GM12873 (cell line): Measurements from ENCODE around the gene CDX2.

ENCODE experiments used
- TF ChIP-seq, protein P1 (sequence below): IDR thresholded peaks from 2 replicates; pipeline ENCODE4 v1.5.1; 2012; ENCODE audit warnings: low read depth, mild to moderate bottlenecking, moderate library complexity, low read length, control low read depth; ENCODE audit not compliant: insufficient read depth; ENCODE audit errors: missing control alignments

CDX2 gene

DNA sequence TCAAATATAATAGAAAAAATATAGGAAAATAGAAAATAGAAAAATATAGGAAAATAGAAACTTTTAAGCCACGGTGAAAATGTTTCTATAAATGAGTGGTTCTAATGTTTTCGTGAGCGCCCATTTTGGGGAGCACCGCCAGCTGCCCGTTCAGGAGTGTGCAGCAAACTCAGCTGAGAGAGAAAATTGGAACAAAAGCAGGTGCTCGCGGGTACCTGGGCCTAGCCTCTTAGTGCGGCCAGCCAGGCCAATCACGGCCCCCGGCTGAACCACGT lies 49.5 kb downstream of the CDX2 start:
- TF ChIP-seq, protein P1, sequence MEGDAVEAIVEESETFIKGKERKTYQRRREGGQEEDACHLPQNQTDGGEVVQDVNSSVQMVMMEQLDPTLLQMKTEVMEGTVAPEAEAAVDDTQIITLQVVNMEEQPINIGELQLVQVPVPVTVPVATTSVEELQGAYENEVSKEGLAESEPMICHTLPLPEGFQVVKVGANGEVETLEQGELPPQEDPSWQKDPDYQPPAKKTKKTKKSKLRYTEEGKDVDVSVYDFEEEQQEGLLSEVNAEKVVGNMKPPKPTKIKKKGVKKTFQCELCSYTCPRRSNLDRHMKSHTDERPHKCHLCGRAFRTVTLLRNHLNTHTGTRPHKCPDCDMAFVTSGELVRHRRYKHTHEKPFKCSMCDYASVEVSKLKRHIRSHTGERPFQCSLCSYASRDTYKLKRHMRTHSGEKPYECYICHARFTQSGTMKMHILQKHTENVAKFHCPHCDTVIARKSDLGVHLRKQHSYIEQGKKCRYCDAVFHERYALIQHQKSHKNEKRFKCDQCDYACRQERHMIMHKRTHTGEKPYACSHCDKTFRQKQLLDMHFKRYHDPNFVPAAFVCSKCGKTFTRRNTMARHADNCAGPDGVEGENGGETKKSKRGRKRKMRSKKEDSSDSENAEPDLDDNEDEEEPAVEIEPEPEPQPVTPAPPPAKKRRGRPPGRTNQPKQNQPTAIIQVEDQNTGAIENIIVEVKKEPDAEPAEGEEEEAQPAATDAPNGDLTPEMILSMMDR = no peak

DNA sequence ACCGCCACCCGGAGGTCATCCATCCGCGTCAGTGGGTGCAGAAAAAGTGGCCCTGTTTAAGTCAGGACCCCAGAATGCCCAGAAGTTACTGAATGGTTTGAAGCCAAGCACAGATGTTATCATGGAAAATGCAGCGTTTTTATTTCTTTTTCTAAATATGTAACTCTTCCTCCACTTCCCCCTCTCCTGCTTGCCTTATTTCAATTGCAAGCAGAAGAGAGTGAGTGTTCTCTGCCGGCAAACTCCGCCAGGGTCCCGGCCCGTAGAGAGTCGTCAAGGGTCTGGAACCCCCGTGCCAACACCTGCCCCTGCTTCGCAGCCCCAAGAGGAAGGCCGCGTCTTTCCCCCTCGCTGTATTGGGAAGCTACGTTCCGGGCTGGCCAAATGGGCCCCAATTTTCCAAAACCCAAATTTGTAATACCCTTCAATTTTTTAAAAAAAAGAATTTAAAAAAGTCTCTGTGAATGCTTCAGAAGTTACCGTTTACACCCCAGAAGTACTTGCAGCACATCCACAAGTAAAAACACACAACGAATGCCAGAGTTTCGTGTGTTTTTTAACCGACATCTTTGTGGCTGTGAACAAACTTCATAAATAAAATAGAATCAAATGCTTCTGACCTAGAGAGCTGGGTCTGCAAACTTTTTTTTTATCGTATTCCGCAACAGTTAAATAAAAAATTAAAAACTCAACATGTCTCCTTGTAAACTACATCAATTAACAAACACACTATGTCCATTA lies 50.0 kb downstream of the CDX2 start:
- TF ChIP-seq, protein P1 = no peak

DNA sequence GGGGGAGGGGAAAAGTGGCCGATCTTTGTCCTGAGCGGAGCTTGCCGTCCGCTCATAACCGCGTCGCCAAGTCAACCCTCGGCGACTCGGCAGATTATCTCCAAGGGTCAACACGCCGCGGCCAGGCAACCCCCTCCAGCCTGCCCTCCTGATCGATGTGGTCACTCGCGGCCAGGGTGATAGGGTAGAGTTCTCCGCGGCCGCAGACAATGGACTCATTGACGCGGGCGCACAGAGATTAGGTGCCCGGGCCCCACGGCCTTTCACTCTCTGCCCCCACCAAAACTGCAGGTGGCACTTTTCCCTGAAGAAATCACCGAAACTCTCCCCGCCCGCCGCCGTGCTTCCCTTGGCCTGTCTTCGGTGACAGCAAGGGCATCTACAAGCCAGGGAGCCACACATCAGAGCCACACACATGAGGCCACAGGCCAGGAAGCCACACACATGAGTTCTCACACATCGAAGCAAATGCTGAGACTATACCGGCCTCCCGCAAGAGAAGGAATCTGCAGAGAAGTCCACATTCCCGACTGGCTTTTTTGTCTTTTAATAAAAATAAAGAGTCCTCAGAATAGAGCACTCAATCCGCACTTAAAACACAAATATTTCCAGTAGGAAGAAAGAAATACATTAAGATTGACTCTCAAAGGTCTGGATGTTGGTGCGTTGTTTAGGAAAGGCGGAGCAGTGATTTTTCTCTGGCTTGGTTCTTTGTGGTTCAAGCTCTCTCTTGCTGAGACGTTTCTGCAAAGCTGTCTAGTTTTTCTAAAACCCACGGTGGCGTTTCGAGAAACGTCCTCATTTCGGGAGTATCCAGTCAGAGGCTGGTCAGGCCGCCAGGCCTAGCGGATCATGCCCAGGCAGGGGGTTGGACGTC lies 50.8 kb downstream of the CDX2 start:
- TF ChIP-seq, protein P1 = no peak

DNA sequence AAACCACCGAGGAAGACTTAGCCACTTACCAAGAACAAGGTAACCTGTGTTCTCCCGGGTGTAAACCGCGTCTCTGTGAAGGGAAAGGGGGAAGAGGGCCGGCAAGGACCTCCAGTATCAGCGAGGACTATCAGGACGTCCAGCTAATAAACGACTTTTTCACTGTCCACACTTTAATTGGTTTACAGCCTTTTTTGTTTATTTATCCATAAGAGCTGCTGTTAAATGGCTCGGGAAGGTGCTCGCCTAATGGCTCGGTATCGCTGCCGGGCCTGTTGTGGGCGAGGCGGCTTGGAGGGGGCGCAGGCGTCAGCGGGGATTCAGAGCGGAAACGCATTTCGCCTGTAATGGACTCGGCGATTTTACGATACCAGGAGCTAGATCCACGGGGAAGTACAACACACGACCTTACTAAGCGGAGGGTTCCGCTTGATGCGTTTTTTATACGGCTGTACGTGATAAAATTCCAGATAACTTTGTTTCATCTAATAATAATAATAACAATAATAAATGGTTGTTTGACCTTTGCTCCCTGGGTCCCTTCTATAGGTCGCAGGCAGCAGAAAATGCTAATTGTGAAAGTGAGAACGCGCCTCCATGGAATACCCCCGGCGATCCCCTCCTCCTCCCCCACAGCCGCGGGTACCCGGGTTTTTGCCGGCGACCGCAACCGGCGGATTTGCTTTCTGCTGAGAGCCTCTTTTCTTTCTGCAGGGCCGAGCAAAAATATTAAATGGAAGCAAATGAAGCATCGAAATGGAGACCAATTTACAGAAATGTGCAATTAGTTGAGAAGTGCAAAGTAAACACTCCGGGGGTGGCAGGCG lies 51.8 kb downstream of the CDX2 start:
- TF ChIP-seq, protein P1 = no peak

DNA sequence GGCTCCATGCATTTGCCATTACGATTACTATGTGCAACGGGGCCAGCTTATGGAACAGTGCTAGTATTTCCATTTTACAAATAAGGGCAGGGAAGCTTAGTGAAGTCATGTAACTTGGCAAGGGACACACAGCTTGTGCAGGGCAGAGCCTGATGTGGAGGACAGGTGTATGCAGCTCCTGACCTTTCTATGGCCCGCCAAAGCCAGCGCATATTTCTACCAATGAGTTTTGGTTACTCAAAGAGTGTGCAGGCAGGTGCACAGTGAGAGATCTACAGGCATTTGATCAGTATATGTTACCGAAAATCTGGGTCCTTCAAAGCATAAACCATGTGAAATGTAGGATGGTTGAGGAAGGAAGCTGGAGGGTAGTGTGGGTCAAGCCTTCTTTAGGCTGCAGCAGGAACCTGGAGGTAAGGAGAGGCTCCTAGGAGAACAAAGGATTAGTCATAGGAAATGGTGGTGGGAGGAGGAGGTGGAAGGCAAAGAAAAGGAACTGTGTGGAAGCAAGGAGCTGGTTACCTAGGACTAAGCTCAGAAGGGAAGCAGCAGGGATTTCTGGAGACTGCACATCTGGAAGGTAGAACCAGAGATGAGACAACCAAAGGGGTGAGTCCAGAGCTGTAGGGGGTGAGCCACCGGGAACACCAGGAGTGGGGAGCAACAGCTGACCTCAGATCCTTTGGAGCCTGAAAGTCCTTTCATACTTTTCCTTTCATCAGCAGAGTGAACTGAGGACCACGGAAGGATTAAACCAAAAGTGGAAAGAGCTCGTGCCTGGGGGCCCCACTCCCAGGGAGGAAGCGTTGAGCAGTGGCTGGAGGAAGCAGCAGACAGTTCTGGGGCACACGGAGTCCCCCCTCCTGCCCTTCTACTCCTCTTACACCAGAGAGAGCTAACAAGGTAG lies 53.6 kb downstream of the CDX2 start:
- TF ChIP-seq, protein P1 = no peak

DNA sequence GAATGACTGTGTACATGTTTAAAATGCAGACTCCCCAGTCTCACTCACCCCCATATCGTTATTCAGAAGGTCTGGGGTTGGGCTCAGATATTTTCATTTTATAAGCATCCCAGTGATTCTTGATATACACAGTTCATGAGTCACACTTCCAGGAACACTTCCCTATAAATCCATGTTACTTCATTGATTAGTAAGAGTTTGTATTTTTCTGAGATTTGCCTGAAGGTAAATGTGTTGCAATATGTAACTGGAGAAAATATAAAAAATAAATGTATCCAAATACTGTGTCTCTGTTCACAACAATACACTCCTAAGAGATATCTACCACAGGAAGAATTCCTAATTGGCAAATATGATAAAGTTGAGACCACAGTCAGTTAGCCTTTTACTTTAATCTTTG lies 56.0 kb downstream of the CDX2 start:
- TF ChIP-seq, protein P1 = no peak
